SK-N-SH treated with all-trans-retinoic acid at 6 μM for 48 hours (cell line): ENCODE data around the gene KCNMA1.

Experiments used
- ATAC-seq: fragments of 200-7000 bp; cut with Tn5 transposase; 3 replicates; pipeline ENCODE4 v1.9.1; 2020; ENCODE audit warnings: mild to moderate bottlenecking, moderate library complexity
- ARNTL ChIP-seq: fragments of 450-650 bp; formaldehyde crosslinking; IDR thresholded peaks from 2 replicates; pipeline ENCODE4 v1.5.0; 2020; ENCODE audit warnings: low read depth, mild to moderate bottlenecking, moderate library complexity, borderline replicate concordance
- BACH2 ChIP-seq: fragments of 250-450 bp; sonication (Bioruptor Pico); IDR thresholded peaks from 2 replicates; pipeline ENCODE4 v1.9.0; 2021; ENCODE audit warnings: mild to moderate bottlenecking, borderline replicate concordance
- CSDC2 ChIP-seq: fragments of 250-450 bp; sonication (Bioruptor Pico); IDR thresholded peaks from 2 replicates; pipeline ENCODE4 v1.5.0; 2020; ENCODE audit warnings: mild to moderate bottlenecking, moderate library complexity
- ESRRG ChIP-seq: fragments of 250-450 bp; sonication (Bioruptor Pico); IDR thresholded peaks from 2 replicates; pipeline ENCODE4 v1.6.1; 2021; ENCODE audit warnings: mild to moderate bottlenecking
- GLIS3 ChIP-seq: fragments of 250-450 bp; sonication (Bioruptor Pico); IDR thresholded peaks from 2 replicates; pipeline ENCODE4 v1.5.0; 2020; ENCODE audit warnings: mild to moderate bottlenecking, moderate library complexity
- ISL1 ChIP-seq: fragments of 250-450 bp; sonication (Bioruptor Pico); IDR thresholded peaks from 2 replicates; pipeline ENCODE4 v2.1.2; 2022; ENCODE audit warnings: mild to moderate bottlenecking, moderate library complexity
- OSR1 ChIP-seq: fragments of 250-450 bp; sonication (Bioruptor Pico); IDR thresholded peaks from 2 replicates; pipeline ENCODE4 v1.8.0; 2022; ENCODE audit warnings: moderate library complexity, mild to moderate bottlenecking, inconsistent platforms
- PATZ1 ChIP-seq: fragments of 250-450 bp; sonication (Bioruptor Pico); IDR thresholded peaks from 2 replicates; pipeline ENCODE4 v1.8.0; 2020; ENCODE audit warnings: mild to moderate bottlenecking, moderate library complexity, borderline replicate concordance
- POU6F1 ChIP-seq: fragments of 250-450 bp; sonication (Bioruptor Pico); IDR thresholded peaks from 2 replicates; pipeline ENCODE4 v1.8.0; 2021; ENCODE audit warnings: low read depth, mild to moderate bottlenecking, moderate library complexity, borderline replicate concordance
- PPARA ChIP-seq: fragments of 250-450 bp; sonication (Bioruptor Pico); IDR thresholded peaks from 2 replicates; pipeline ENCODE4 v1.5.0; 2020; ENCODE audit warnings: mild to moderate bottlenecking, borderline replicate concordance
- RARB ChIP-seq: fragments of 250-450 bp; sonication (Bioruptor Pico); IDR thresholded peaks from 2 replicates; pipeline ENCODE4 v1.8.0; 2021; ENCODE audit warnings: mild to moderate bottlenecking, moderate library complexity
- SNAI2 ChIP-seq: fragments of 250-450 bp; sonication (Bioruptor Pico); IDR thresholded peaks from 2 replicates; pipeline ENCODE4 v1.5.0; 2020; ENCODE audit warnings: mild to moderate bottlenecking, moderate library complexity
- TCF4 ChIP-seq: fragments of 250-450 bp; sonication (Bioruptor Pico); IDR thresholded peaks from 2 replicates; pipeline ENCODE4 v1.8.0; 2021; ENCODE audit warnings: mild to moderate bottlenecking, moderate library complexity, borderline replicate concordance
- TOX ChIP-seq: fragments of 250-450 bp; sonication (Bioruptor Pico); IDR thresholded peaks from 2 replicates; pipeline ENCODE4 v1.8.0; 2021; ENCODE audit warnings: mild to moderate bottlenecking, moderate library complexity, borderline replicate concordance
- TSHZ2 ChIP-seq: fragments of 250-450 bp; sonication (Bioruptor Pico); IDR thresholded peaks from 2 replicates; pipeline ENCODE4 v1.5.0; 2020; ENCODE audit warnings: mild to moderate bottlenecking, moderate library complexity
- ZFP3 ChIP-seq: fragments of 250-450 bp; sonication (Bioruptor Pico); IDR thresholded peaks from 2 replicates; pipeline ENCODE4 v1.5.0; 2020; ENCODE audit warnings: mild to moderate bottlenecking, moderate library complexity
- ZFP30 ChIP-seq: fragments of 450-650 bp; formaldehyde crosslinking; IDR thresholded peaks from 2 replicates; pipeline ENCODE4 v1.5.0; 2022; ENCODE audit warnings: mild to moderate bottlenecking, moderate library complexity
- ZNF565 ChIP-seq: fragments of 450-650 bp; formaldehyde crosslinking; conservative IDR thresholded peaks from 2 replicates; pipeline ENCODE4 v1.5.0; 2020; ENCODE audit warnings: low read depth, mild to moderate bottlenecking, moderate library complexity
- ZNF70 ChIP-seq: fragments of 450-650 bp; formaldehyde crosslinking; IDR thresholded peaks from 2 replicates; pipeline ENCODE4 v1.5.0; 2020; ENCODE audit warnings: mild to moderate bottlenecking, moderate library complexity
- ZNF8 ChIP-seq: fragments of 450-650 bp; formaldehyde crosslinking; IDR thresholded peaks from 2 replicates; pipeline ENCODE4 v1.5.0; 2020; ENCODE audit warnings: mild to moderate bottlenecking, moderate library complexity

KCNMA1 gene

GRCh38 chr10:77081481-77081891 is 556.1 kb downstream of the KCNMA1 start:
- ATAC-seq: no peak
- TF ChIP-seq TOX (no peak), PATZ1 (CRISPR knock-in tag) (no peak), POU6F1 (CRISPR knock-in tag) (no peak), GLIS3 (CRISPR knock-in tag) (no peak), ARNTL (no peak), CSDC2 (no peak), PPARA (no peak), TCF4 (CRISPR knock-in tag) (no peak)

- TF ChIP-seq OSR1 (CRISPR knock-in tag): no peak
- no peak for TF ChIP-seq ISL1
- no peak for TF ChIP-seq SNAI2 (CRISPR knock-in tag)
- TF ChIP-seq PPARA: no peak
- TF ChIP-seq POU6F1 (CRISPR knock-in tag): no peak
- TF ChIP-seq CSDC2: no peak
- TF ChIP-seq ZNF70 (CRISPR knock-in tag): no peak
- TF ChIP-seq ZFP3 (CRISPR knock-in tag): no peak
- TF ChIP-seq GLIS3 (CRISPR knock-in tag): no peak
- TF ChIP-seq BACH2 (CRISPR knock-in tag): no peak
- no peak for TF ChIP-seq TCF4 (CRISPR knock-in tag)
- no peak for TF ChIP-seq ZFP30
- no peak for TF ChIP-seq ZNF565 (CRISPR knock-in tag)
- TF ChIP-seq RARB (CRISPR knock-in tag): no peak
- no peak for TF ChIP-seq TSHZ2
- ATAC-seq: no peak
Measured at GRCh38 chr10:77080361-77081027, 557.1 kb downstream of the KCNMA1 start.

- TF ChIP-seq ARNTL: no peak
- no peak for TF ChIP-seq ESRRG (CRISPR knock-in tag)
- TF ChIP-seq ZNF8 (CRISPR knock-in tag): no peak
- TF ChIP-seq ZNF70 (CRISPR knock-in tag): no peak
- TF ChIP-seq BACH2 (CRISPR knock-in tag): no peak
- ATAC-seq: no peak
Measured at GRCh38 chr10:77079592-77080300, 557.9 kb downstream of the KCNMA1 start.
